Progenitor cell of endocrine pancreas (in vitro differentiated cells): ENCODE measurements around the gene MAGI1. TPM values are rescaled to one million over a fixed set of nuclear protein-coding genes. Genes with fewer than 3 reads are reported as not detected.
A peak's percentile ranks its signal among the peaks of the same experiment; 100 is the strongest.

Experiments
- DNase-seq: peaks from one replicate; pipeline ENCODE4 v3.0.0; 2021; ENCODE audit warnings: low spot score; ENCODE audit not compliant: unreplicated experiment
- H3K27ac Mint-ChIP-seq: 2 replicates; pipeline ENCODE4 v1.8.0; 2021; ENCODE audit warnings: mild to moderate bottlenecking, moderate library complexity, mixed read lengths
- H3K27me3 Mint-ChIP-seq: 2 replicates; pipeline ENCODE4 v1.8.0; 2021; ENCODE audit warnings: mixed read lengths
- H3K36me3 Mint-ChIP-seq: 2 replicates; pipeline ENCODE4 v1.8.0; 2022; ENCODE audit warnings: mixed read lengths; ENCODE audit not compliant: insufficient read depth
- H3K4me1 Mint-ChIP-seq: 2 replicates; pipeline ENCODE4 v1.8.0; 2021; ENCODE audit warnings: low read depth, mixed read lengths
- H3K4me3 Mint-ChIP-seq: 2 replicates; pipeline ENCODE4 v1.8.0; 2021; ENCODE audit warnings: low read depth, mild to moderate bottlenecking, moderate library complexity, mixed read lengths
- H3K9me3 Mint-ChIP-seq: 2 replicates; pipeline ENCODE4 v1.8.0; 2021; ENCODE audit warnings: low read depth, mixed read lengths
- CTCF ChIP-seq: fragments of 200-600 bp; sonication (generic); IDR thresholded peaks from one replicate; pipeline ENCODE4 v1.5.0; 2021; ENCODE audit warnings: antibody characterized with exemption, mild to moderate bottlenecking; ENCODE audit not compliant: unreplicated experiment
- total RNA-seq: library from RNA; stranded (reverse); gene quantifications from 2 replicates; pipeline ENCODE4 v1.2.1, GENCODE V29; 2021

MAGI1 gene
- total RNA-seq, 1 donor from 2014 or later = 142 TPM

GRCh38 chr3:65915477-65915876 lies 123.2 kb downstream of the MAGI1 start:
- Mint-ChIP-seq H3K4me3 (no peak overlapping the region), H3K27me3 (no peaks in the 10 kb centered on the region), H3K27ac (no peak overlapping the region)

GRCh38 chr3:65914740-65915367 lies 123.9 kb downstream of the MAGI1 start:
- DNase-seq = no peak
- Mint-ChIP-seq H3K36me3 (peaks cover 26% of the 10 kb centered on the region), H3K4me3 (no peak overlapping the region), H3K27ac (peak overlapping the region; percentile 49), H3K9me3 (peaks cover 23% of the 10 kb centered on the region), H3K4me1 (peaks cover 50% of the 10 kb centered on the region), H3K27me3 (no peaks in the 10 kb centered on the region)
- TF ChIP-seq CTCF = no peak

More at GRCh38 chr3:65915477-65915876, 123.2 kb downstream of the MAGI1 start:
- Mint-ChIP-seq H3K9me3 (peaks cover 23% of the 10 kb centered on the region), H3K4me1 (peaks cover 48% of the 10 kb centered on the region), H3K36me3 (peaks cover 26% of the 10 kb centered on the region)
- no peak for DNase-seq
- no peak for TF ChIP-seq CTCF

GRCh38 chr3:65914032-65914739 lies 124.5 kb downstream of the MAGI1 start:
- H3K27ac Mint-ChIP-seq = peak overlapping the region; percentile 79
- no peak overlapping the region for H3K4me3 Mint-ChIP-seq
- TF ChIP-seq CTCF = peak; percentile 9
- peaks cover 48% of the 10 kb centered on the region for H3K4me1 Mint-ChIP-seq
- peaks cover 25% of the 10 kb centered on the region for H3K36me3 Mint-ChIP-seq
- DNase-seq = no peak
- H3K9me3 Mint-ChIP-seq = peaks cover 23% of the 10 kb centered on the region
- no peaks in the 10 kb centered on the region for H3K27me3 Mint-ChIP-seq

- peak overlapping the region; percentile 94 for H3K27ac Mint-ChIP-seq
- no peak for TF ChIP-seq CTCF
- peaks cover 47% of the 10 kb centered on the region for H3K4me1 Mint-ChIP-seq
- peaks cover 15% of the 10 kb centered on the region for H3K9me3 Mint-ChIP-seq
- no peaks in the 10 kb centered on the region for H3K27me3 Mint-ChIP-seq
- DNase-seq = no peak
- no peak overlapping the region for H3K4me3 Mint-ChIP-seq
- H3K36me3 Mint-ChIP-seq = peaks cover 14% of the 10 kb centered on the region
These were observed 126.1 kb downstream of the MAGI1 start for GRCh38 chr3:65912647-65913046.

GRCh38 chr3:65908588-65908987 lies 130.1 kb downstream of the MAGI1 start:
- no peak for DNase-seq
- TF ChIP-seq CTCF = no peak
- no peak overlapping the region for H3K4me3 Mint-ChIP-seq
- H3K27me3 Mint-ChIP-seq = no peaks in the 10 kb centered on the region
- H3K27ac Mint-ChIP-seq = no peak overlapping the region
- no peaks in the 10 kb centered on the region for H3K36me3 Mint-ChIP-seq
- no peaks in the 10 kb centered on the region for H3K9me3 Mint-ChIP-seq
- H3K4me1 Mint-ChIP-seq = peaks cover 47% of the 10 kb centered on the region
